Skeletal muscle tissue (tissue), 4 donors: ENCODE results near the gene B4GALT6. TPM values are rescaled to one million over a fixed set of nuclear protein-coding genes. Genes with fewer than 3 reads are reported as not detected.
A peak's percentile ranks its signal among the peaks of the same experiment; 100 is the strongest.

Experiments used
- H3K27ac ChIP-seq: one replicate; pipeline ENCODE4 v1.7.0; 2013; ENCODE audit warnings: mild to moderate bottlenecking, low read depth, low read length, inconsistent platforms
- H3K27me3 ChIP-seq, 3 donors: one replicate each; pipeline ENCODE4 v1.7.0; 2013; ENCODE audit warnings: low read length in 3 of 3; ENCODE audit not compliant: control insufficient read depth in 3 of 3, insufficient read depth in 3 of 3
- H3K36me3 ChIP-seq, 3 donors: one replicate each; pipeline ENCODE4 v1.7.0; 2013; ENCODE audit warnings: low read length in 3 of 3; ENCODE audit not compliant: control insufficient read depth in 3 of 3, insufficient read depth in 3 of 3
- H3K4me1 ChIP-seq, 3 donors: one replicate each; pipeline ENCODE4 v1.7.0; 2013; ENCODE audit warnings: low read length in 3 of 3, mild to moderate bottlenecking in 3 of 3; ENCODE audit not compliant: control insufficient read depth in 3 of 3, insufficient read depth in 3 of 3
- H3K4me3 ChIP-seq, 3 donors: one replicate each; pipeline ENCODE4 v1.7.0; 2013; ENCODE audit warnings: low read length in 3 of 3
- H3K9ac ChIP-seq, 3 donors: one replicate each; pipeline ENCODE4 v1.7.0; 2013; ENCODE audit warnings: low read length in 3 of 3, mild to moderate bottlenecking in 3 of 3, moderate library complexity in 2 of 3, low read depth in 1 of 3
- H3K9me3 ChIP-seq, 3 donors: one replicate each; pipeline ENCODE4 v1.7.0; 2013; ENCODE audit warnings: low read length in 3 of 3; ENCODE audit not compliant: control insufficient read depth in 3 of 3
- total RNA-seq: library from RNA; depleted of rRNA; stranded (reverse); fragments of >200 nt; gene quantifications from one replicate; pipeline ENCODE4 v1.2.3, GENCODE V29; 2014
- donor health status: Osteomylitis.

The B4GALT6 gene
- total RNA-seq, 1 donor from 2014 or later = 3.1 TPM

DNA sequence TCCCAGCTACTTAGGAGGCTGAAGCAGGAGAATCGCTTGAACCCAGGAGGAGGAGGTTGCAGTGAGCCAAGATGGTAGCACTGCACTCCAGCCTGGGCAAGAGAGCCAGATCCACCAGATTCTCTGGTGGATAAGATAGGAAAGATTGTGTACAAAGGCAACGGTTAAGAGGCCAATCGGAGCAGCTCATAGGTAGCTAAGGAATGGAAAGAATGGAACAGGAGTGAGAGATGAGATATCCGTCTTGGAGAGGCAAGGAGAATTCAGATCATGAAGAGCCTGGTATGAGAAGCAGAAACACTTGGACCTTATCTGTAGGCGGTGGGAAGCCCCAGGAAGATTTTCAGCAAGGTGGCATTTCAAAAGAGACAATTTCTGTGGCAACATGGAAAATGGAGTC is 65.6 kb downstream of the B4GALT6 start:
- Histone ChIP-seq H3K9me3 (no peaks in the 10 kb centered on the region), H3K4me3 (no peak overlapping the region), H3K9ac (no peak overlapping the region), H3K27ac (no peak overlapping the region), H3K4me1 (no peaks in the 10 kb centered on the region), H3K27me3 (no peaks in the 10 kb centered on the region), H3K36me3 (no peaks in the 10 kb centered on the region)

- H3K27ac ChIP-seq = no peak overlapping the region
- no peak overlapping the region for H3K4me3 ChIP-seq
- no peaks in the 10 kb centered on the region for H3K9me3 ChIP-seq
- no peak overlapping the region for H3K9ac ChIP-seq
- peaks cover 0 to under 1% (median 0%) of the 10 kb centered on the region in 3 donors for H3K4me1 ChIP-seq
- H3K36me3 ChIP-seq = no peaks in the 10 kb centered on the region
- no peaks in the 10 kb centered on the region for H3K27me3 ChIP-seq
Observed at GRCh38 chr18:31617031-31617717, 67.2 kb downstream of the B4GALT6 start.

GRCh38 chr18:31616586-31616985 is 67.8 kb downstream of the B4GALT6 start:
- Histone ChIP-seq H3K4me3 (no peak overlapping the region), H3K9ac (no peak overlapping the region), H3K27me3 (no peaks in the 10 kb centered on the region), H3K27ac (no peak overlapping the region), H3K9me3 (no peaks in the 10 kb centered on the region), H3K36me3 (no peaks in the 10 kb centered on the region), H3K4me1 (peaks cover 1 to 6% (median 4%) of the 10 kb centered on the region in 3 donors)

DNA sequence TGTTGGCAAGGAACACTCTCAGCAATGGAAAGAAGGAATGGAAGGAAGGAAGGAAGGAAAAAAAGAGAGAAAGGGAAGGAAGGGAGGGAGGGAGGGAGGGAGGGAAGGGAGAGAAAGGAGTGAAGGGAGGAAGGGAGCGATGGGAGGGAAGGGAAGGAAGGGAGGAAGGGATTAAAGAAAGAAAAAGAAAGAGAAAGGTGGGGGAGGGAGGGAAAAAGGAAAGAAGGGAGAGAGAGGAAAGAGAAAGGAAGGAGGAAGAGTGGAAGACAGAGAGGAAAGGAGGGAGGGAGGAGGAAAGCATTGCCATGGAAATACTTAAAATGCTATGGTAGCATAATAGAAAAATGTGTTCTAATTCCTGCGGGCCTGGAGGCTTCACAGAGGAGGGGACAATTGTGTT is 70.3 kb downstream of the B4GALT6 start:
- Histone ChIP-seq H3K9me3 (no peaks in the 10 kb centered on the region), H3K4me1 (peaks cover 2 to 14% (median 7%) of the 10 kb centered on the region in 3 donors), H3K27me3 (no peaks in the 10 kb centered on the region), H3K4me3 (no peak overlapping the region), H3K36me3 (no peaks in the 10 kb centered on the region), H3K9ac (no peak overlapping the region), H3K27ac (no peak overlapping the region)

GRCh38 chr18:31612124-31612523 is 72.3 kb downstream of the B4GALT6 start:
- Histone ChIP-seq H3K27ac (no peak overlapping the region), H3K4me1 (peaks cover 2 to 14% (median 7%) of the 10 kb centered on the region in 3 donors), H3K9me3 (no peaks in the 10 kb centered on the region), H3K36me3 (no peaks in the 10 kb centered on the region), H3K27me3 (no peaks in the 10 kb centered on the region), H3K4me3 (no peak overlapping the region), H3K9ac (no peak overlapping the region)

- H3K9me3 ChIP-seq = no peaks in the 10 kb centered on the region
- peaks cover 2 to 14% (median 7%) of the 10 kb centered on the region in 3 donors for H3K4me1 ChIP-seq
- H3K4me3 ChIP-seq = no peak overlapping the region
- no peak overlapping the region for H3K9ac ChIP-seq
- H3K27ac ChIP-seq = peak overlapping the region; percentile 39
- H3K36me3 ChIP-seq = no peaks in the 10 kb centered on the region
- no peaks in the 10 kb centered on the region for H3K27me3 ChIP-seq
Observed at GRCh38 chr18:31611511-31611910, 72.9 kb downstream of the B4GALT6 start.

DNA sequence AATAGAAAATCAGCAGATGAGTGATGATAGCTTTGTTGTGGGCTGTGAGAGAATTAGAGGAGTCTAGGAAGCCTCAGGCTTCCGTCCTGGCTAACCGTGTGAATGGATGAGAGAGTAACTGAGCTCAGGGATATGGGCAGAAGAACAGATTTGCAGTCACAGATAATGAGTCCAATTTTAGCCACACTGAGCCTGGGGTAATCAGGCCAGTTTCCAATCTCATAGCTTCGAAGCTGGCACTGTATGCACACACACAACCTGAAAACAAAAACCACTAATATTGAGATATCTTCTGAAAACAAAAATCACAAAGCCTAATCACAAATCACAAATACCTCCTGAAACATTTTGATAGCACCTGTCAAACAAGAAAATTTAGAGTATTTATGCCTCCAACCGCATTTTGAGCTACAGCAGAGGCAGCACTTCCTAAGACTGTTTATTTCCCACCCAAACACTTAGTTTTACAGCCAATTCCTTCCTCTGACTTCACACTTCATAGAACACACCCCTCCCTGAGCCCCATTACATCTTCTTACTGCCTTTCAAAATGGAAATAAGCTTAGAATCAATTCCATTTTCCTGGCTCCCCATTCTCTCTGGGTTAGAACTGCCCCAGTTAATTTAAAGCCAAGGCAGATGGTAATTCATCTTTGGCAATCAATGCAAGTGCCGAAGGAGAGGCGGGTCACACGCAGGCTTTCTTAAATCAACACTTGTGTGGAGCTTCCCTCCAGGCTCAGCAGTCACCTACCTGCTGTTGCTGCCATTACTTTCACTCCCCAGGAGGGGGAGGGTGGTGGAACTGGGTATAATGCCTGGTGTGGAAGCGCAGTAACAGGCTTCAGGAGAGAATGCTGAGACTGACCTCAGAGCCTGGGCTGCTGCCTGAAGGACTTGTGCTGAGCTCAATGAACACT is 73.8 kb downstream of the B4GALT6 start:
- H3K27ac ChIP-seq = peak overlapping the region; percentile 39
- H3K27me3 ChIP-seq = no peaks in the 10 kb centered on the region
- no peaks in the 10 kb centered on the region for H3K36me3 ChIP-seq
- H3K9me3 ChIP-seq = no peaks in the 10 kb centered on the region
- H3K4me1 ChIP-seq = peaks cover 2 to 14% (median 7%) of the 10 kb centered on the region in 3 donors
- no peak overlapping the region for H3K4me3 ChIP-seq
- no peak overlapping the region for H3K9ac ChIP-seq

DNA sequence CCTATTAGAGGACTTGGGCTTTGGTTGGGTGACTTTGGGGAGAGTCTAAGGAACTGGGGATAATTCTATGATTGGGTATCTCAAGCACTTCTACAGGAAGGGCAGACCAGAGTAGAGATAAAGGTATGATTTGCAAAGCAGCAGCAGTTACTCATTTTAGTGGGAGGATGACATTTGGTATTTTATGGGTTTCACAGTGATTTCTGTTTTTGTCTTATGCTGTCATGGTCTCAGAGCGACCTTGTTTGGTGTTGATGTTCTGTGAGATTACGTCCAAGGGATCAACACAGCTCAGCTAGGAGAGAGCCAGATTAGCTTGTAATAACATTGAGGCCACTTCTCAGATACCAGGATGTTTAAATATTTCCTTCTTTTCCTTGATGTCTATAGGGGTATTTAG is 74.5 kb downstream of the B4GALT6 start:
- Histone ChIP-seq H3K27ac (no peak overlapping the region), H3K9ac (no peak overlapping the region), H3K4me1 (peaks cover 2 to 14% (median 7%) of the 10 kb centered on the region in 3 donors), H3K36me3 (no peaks in the 10 kb centered on the region), H3K4me3 (no peak overlapping the region), H3K9me3 (no peaks in the 10 kb centered on the region), H3K27me3 (no peaks in the 10 kb centered on the region)

DNA sequence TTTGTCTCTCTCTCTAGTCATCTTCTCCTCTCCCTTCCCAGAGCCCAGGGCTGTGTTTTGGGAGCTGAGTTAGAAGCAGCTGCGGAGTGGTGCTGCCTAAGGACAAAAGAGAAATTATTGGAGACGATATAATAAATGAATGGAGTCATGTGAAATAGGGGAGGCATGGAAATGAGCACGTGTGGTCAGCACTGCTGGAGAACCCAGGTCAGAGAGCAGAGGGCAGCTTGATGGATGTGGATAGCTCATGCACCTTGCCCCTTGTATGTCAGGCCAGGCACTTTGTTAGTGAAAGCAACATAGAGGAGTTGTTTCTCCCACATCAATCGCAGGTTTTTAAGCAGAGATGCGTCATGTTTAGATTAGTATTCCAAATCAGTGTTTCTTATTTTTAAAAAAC is 77.0 kb downstream of the B4GALT6 start:
- Histone ChIP-seq H3K9me3 (no peaks in the 10 kb centered on the region), H3K4me3 (no peak overlapping the region), H3K36me3 (no peaks in the 10 kb centered on the region), H3K27ac (no peak overlapping the region), H3K9ac (no peak overlapping the region), H3K27me3 (no peaks in the 10 kb centered on the region), H3K4me1 (peaks cover 2 to 14% (median 7%) of the 10 kb centered on the region in 3 donors)

GRCh38 chr18:31606265-31606664 is 78.1 kb downstream of the B4GALT6 start:
- H3K9me3 ChIP-seq = no peaks in the 10 kb centered on the region
- no peaks in the 10 kb centered on the region for H3K36me3 ChIP-seq
- no peaks in the 10 kb centered on the region for H3K27me3 ChIP-seq
- peaks cover 0 to 5% (median under 1%) of the 10 kb centered on the region in 3 donors for H3K4me1 ChIP-seq
- H3K9ac ChIP-seq = no peak overlapping the region
- no peak overlapping the region for H3K27ac ChIP-seq
- H3K4me3 ChIP-seq = no peak overlapping the region
